Astrocyte (in vitro differentiated cells and primary cell): ENCODE results near the gene KHNYN. TPM values are rescaled to one million over a fixed set of nuclear protein-coding genes. Genes with fewer than 3 reads are reported as not detected.

ENCODE experiments used
- DNase-seq: peaks from one replicate; pipeline ENCODE4 v3.0.0-alpha.2; 2010; ENCODE audit warnings: low read depth
- FAIRE-seq: peaks from 2 replicates; lab custom pipeline; 2011; peaks lifted over from hg19 to GRCh38; lab: Jason Lieb, UNC
- H2AFZ ChIP-seq: 2 replicates; pipeline ENCODE4 v1.6.0; 2012; ENCODE audit warnings: low read depth, low read length, inconsistent platforms
- H3K27ac ChIP-seq: 2 replicates; pipeline ENCODE4 v1.5.1; 2011; ENCODE audit warnings: low read depth, low read length, inconsistent platforms
- H3K27me3 ChIP-seq: 2 replicates; pipeline ENCODE4 v1.6.0; 2011; ENCODE audit warnings: low read length, inconsistent platforms; ENCODE audit not compliant: insufficient read depth
- H3K36me3 ChIP-seq: 2 replicates; pipeline ENCODE4 v1.5.1; 2011; ENCODE audit warnings: low read length, inconsistent platforms; ENCODE audit not compliant: insufficient read depth
- H3K4me1 ChIP-seq: 2 replicates; pipeline ENCODE4 v1.5.1; 2011; ENCODE audit warnings: low read length, inconsistent platforms; ENCODE audit not compliant: insufficient read depth
- H3K4me2 ChIP-seq: 2 replicates; pipeline ENCODE4 v1.6.0; 2012; ENCODE audit warnings: low read length, inconsistent platforms
- H3K4me3 ChIP-seq: 2 replicates; pipeline ENCODE4 v1.5.1; 2011; ENCODE audit warnings: low read depth, mild to moderate bottlenecking, low read length, inconsistent platforms; ENCODE audit not compliant: insufficient read depth
- H3K79me2 ChIP-seq: 2 replicates; pipeline ENCODE4 v1.6.0; 2012; ENCODE audit warnings: mild to moderate bottlenecking, low read length, inconsistent platforms; ENCODE audit not compliant: insufficient read depth
- H3K9ac ChIP-seq: 2 replicates; pipeline ENCODE4 v1.6.0; 2012; ENCODE audit warnings: mild to moderate bottlenecking, low read length, inconsistent platforms
- H3K9me3 ChIP-seq: 2 replicates; pipeline ENCODE4 v1.5.1; 2012; ENCODE audit warnings: low read depth, mild to moderate bottlenecking, low read length, inconsistent platforms; ENCODE audit not compliant: insufficient read depth
- H4K20me1 ChIP-seq: 2 replicates; pipeline ENCODE4 v1.6.0; 2012; ENCODE audit warnings: low read length, inconsistent platforms; ENCODE audit not compliant: insufficient read depth
- H3K27ac Mint-ChIP-seq: one replicate; pipeline ENCODE4 v1.8.0; 2021; ENCODE audit warnings: mild to moderate bottlenecking, mixed read lengths; ENCODE audit not compliant: unreplicated experiment
- H3K27me3 Mint-ChIP-seq: one replicate; pipeline ENCODE4 v1.8.0; 2021; ENCODE audit warnings: low read depth, mixed read lengths; ENCODE audit not compliant: unreplicated experiment
- H3K36me3 Mint-ChIP-seq: one replicate; pipeline ENCODE4 v1.8.0; 2021; ENCODE audit warnings: low read depth, mixed read lengths; ENCODE audit not compliant: unreplicated experiment
- H3K4me1 Mint-ChIP-seq: one replicate; pipeline ENCODE4 v1.8.0; 2021; ENCODE audit warnings: low read depth, mixed read lengths; ENCODE audit not compliant: unreplicated experiment
- H3K4me3 Mint-ChIP-seq: one replicate; pipeline ENCODE4 v1.8.0; 2021; ENCODE audit warnings: mild to moderate bottlenecking, moderate library complexity, mixed read lengths; ENCODE audit not compliant: unreplicated experiment
- H3K9me3 Mint-ChIP-seq: one replicate; pipeline ENCODE4 v1.8.0; 2021; ENCODE audit warnings: mild to moderate bottlenecking, mixed read lengths; ENCODE audit not compliant: unreplicated experiment
- EZH2 ChIP-seq: IDR thresholded peaks from 2 replicates; pipeline ENCODE4 v1.6.1; 2012; ENCODE audit warnings: mild to moderate bottlenecking, low read length, inconsistent platforms; ENCODE audit not compliant: insufficient read depth
- total RNA-seq: library from RNA; stranded (reverse); gene quantifications from 2 replicates; pipeline ENCODE4 v1.2.1, GENCODE V29; 2021
- TF ChIP-seq, protein P1 (sequence below): IDR thresholded peaks from 2 replicates; pipeline ENCODE4 v1.5.1; 2011; ENCODE audit warnings: low read depth, mild to moderate bottlenecking, inconsistent platforms, low read length, moderate library complexity; ENCODE audit not compliant: insufficient read depth

KHNYN gene
- total RNA-seq, 1 donor from 2014 or later: 45.5 TPM

DNA sequence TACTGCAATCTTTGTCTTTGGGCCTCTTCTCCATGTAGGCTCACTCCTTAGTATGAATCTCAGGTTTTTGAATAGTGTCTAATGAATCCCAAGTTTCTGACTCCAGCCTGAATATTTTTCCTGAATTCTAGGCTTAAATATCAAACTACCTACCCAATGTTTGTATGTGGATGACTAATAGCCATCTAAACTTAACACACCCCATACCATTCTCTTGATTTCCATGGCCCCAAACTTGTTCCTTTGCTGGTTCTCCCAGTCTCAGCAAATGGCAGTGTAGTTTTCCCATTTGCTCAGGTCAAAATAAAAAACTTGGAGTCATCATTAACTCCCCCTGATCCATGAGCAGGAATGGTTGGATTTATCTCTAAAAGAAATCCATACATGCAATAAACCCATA, 31.6 kb downstream of the KHNYN start:
- Histone ChIP-seq H3K9me3 (no peaks in the 10 kb centered on the region), H3K4me2 (no peak overlapping the region), H3K9ac (no peak overlapping the region), H2AFZ (no peak overlapping the region), H4K20me1 (no peaks in the 10 kb centered on the region), H3K4me3 (no peak overlapping the region), H3K4me1 (no peaks in the 10 kb centered on the region), H3K79me2 (no peaks in the 10 kb centered on the region), H3K27ac (no peak overlapping the region), H3K27me3 (no peaks in the 10 kb centered on the region), H3K36me3 (no peaks in the 10 kb centered on the region)
- H3K36me3 Mint-ChIP-seq: peaks cover 24% of the 10 kb centered on the region
- no peak for DNase-seq
- H3K27ac Mint-ChIP-seq: no peak overlapping the region
- TF ChIP-seq, protein P1, sequence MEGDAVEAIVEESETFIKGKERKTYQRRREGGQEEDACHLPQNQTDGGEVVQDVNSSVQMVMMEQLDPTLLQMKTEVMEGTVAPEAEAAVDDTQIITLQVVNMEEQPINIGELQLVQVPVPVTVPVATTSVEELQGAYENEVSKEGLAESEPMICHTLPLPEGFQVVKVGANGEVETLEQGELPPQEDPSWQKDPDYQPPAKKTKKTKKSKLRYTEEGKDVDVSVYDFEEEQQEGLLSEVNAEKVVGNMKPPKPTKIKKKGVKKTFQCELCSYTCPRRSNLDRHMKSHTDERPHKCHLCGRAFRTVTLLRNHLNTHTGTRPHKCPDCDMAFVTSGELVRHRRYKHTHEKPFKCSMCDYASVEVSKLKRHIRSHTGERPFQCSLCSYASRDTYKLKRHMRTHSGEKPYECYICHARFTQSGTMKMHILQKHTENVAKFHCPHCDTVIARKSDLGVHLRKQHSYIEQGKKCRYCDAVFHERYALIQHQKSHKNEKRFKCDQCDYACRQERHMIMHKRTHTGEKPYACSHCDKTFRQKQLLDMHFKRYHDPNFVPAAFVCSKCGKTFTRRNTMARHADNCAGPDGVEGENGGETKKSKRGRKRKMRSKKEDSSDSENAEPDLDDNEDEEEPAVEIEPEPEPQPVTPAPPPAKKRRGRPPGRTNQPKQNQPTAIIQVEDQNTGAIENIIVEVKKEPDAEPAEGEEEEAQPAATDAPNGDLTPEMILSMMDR: no peak
- no peak for TF ChIP-seq EZH2
- no peaks in the 10 kb centered on the region for H3K27me3 Mint-ChIP-seq
- no peak for FAIRE-seq
- H3K4me3 Mint-ChIP-seq: no peak overlapping the region
- no peaks in the 10 kb centered on the region for H3K4me1 Mint-ChIP-seq
- peaks cover 11% of the 10 kb centered on the region for H3K9me3 Mint-ChIP-seq

DNA sequence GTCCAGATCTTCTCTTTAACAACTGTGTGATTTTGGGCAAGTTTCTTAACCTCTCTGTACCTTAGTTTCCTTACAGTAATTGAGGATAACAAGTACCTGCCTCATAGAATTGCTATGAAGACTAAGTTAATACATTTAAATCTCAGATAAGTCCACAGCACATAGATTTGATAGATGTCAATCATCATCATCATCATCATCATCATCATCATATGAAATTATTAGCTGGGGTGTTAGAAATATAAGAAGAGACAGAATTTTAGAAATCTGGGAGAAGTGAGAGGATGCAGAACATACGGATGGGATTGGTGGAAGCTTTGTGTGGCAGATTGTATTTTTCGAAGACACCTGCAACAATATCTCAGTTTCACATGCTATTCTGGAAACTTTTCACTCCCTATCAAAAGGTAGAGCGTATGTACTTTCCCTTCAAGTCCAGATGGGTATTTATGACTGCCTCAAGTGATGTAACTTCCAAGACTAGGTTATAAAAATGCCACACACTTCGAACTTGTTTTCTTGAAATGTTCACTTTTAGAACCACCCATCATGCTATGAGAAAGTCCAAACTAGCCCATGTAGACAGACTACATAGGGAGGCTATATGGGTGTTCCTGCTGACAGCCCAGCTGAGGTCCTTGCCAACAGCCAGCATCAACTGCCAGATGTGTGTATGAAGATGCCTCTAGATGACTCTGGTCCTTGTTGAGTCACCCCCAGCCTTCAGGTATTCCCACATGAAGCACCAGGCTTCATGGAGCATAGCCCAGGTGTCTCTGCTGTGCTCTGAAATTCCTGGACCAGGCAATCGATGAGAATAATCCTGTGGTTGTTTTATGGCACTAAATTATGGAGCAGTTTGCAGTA, 33.5 kb downstream of the KHNYN start:
- no peak overlapping the region for H3K4me2 ChIP-seq
- H3K4me1 Mint-ChIP-seq: no peaks in the 10 kb centered on the region
- no peaks in the 10 kb centered on the region for H3K4me1 ChIP-seq
- H3K9ac ChIP-seq: no peak overlapping the region
- FAIRE-seq (no peak), DNase-seq (no peak)
- no peaks in the 10 kb centered on the region for H3K9me3 ChIP-seq
- H3K4me3 Mint-ChIP-seq: no peak overlapping the region
- no peak overlapping the region for H3K27ac Mint-ChIP-seq
- H3K9me3 Mint-ChIP-seq: peaks cover 4% of the 10 kb centered on the region
- no peaks in the 10 kb centered on the region for H4K20me1 ChIP-seq
- no peak overlapping the region for H3K4me3 ChIP-seq
- H2AFZ ChIP-seq: no peak overlapping the region
- H3K36me3 ChIP-seq: no peaks in the 10 kb centered on the region
- H3K27me3 Mint-ChIP-seq: no peaks in the 10 kb centered on the region
- no peaks in the 10 kb centered on the region for H3K27me3 ChIP-seq
- TF ChIP-seq, protein P1: no peak
- TF ChIP-seq EZH2: no peak
- H3K36me3 Mint-ChIP-seq: peaks cover 14% of the 10 kb centered on the region
- no peaks in the 10 kb centered on the region for H3K79me2 ChIP-seq
- no peak overlapping the region for H3K27ac ChIP-seq
